MCF 10A (cell line): Measurements from ENCODE around the gene TREM2. TPM values are rescaled to one million over a fixed set of nuclear protein-coding genes. Genes with fewer than 3 reads are reported as not detected.

Source experiments
- Bru-seq: library from RNA; stranded (reverse); fragments of 400-500 nt; gene quantifications from one replicate; lab custom pipeline; 2021; lab: Mats Ljungman, UMichigan
- BruChase-seq, 2 experiments: library from RNA; stranded (reverse); fragments of 400-500 nt; gene quantifications; one replicate each; lab custom pipeline; 2021; lab: Mats Ljungman, UMichigan
- BruUV-seq: library from RNA; stranded (reverse); fragments of 400-500 nt; replicated peaks from 2 replicates; lab custom pipeline; 2021; lab: Mats Ljungman, UMichigan
- CTCF ChIA-PET: fragments of 300-600 bp; sonication (Branson Sonifier 250); formaldehyde crosslinking; extraction: SDS; loops from one replicate; lab custom pipeline; 2021; ENCODE audit warnings: antibody characterized with exemption, inconsistent platforms; lab: Yijun Ruan, JAX
- POLR2A ChIA-PET: fragments of 300-600, 350-650 bp; sonication (Branson Sonifier 250); formaldehyde crosslinking; extraction: SDS; loops from one replicate; lab custom pipeline; 2020; ENCODE audit warnings: antibody characterized with exemption, inconsistent platforms; lab: Yijun Ruan, JAX
- DNase-seq: peaks from one replicate; pipeline ENCODE4 v3.0.0-alpha.2; 2018; ENCODE audit not compliant: unreplicated experiment
- H3K27ac Mint-ChIP-seq: one replicate; pipeline ENCODE4 v1.8.0; 2022; ENCODE audit warnings: mild to moderate bottlenecking, low read depth, mixed read lengths; ENCODE audit not compliant: unreplicated experiment
- H3K27me3 Mint-ChIP-seq: one replicate; pipeline ENCODE4 v1.8.0; 2022; ENCODE audit warnings: mixed read lengths; ENCODE audit not compliant: insufficient read depth, unreplicated experiment
- H3K36me3 Mint-ChIP-seq: one replicate; pipeline ENCODE4 v1.8.0; 2022; ENCODE audit warnings: mild to moderate bottlenecking, moderate library complexity, mixed read lengths; ENCODE audit not compliant: insufficient read depth, unreplicated experiment
- H3K4me1 Mint-ChIP-seq: one replicate; pipeline ENCODE4 v1.8.0; 2022; ENCODE audit warnings: mixed read lengths; ENCODE audit not compliant: insufficient read depth, unreplicated experiment
- H3K4me3 Mint-ChIP-seq: one replicate; pipeline ENCODE4 v1.8.0; 2022; ENCODE audit warnings: mild to moderate bottlenecking, moderate library complexity, mixed read lengths; ENCODE audit not compliant: unreplicated experiment
- H3K9me3 Mint-ChIP-seq: one replicate; pipeline ENCODE4 v1.8.0; 2022; ENCODE audit warnings: mixed read lengths; ENCODE audit not compliant: unreplicated experiment
- CTCF ChIP-seq: fragments of 200-600 bp; IDR thresholded peaks from one replicate; pipeline ENCODE4 v1.8.0; 2022; ENCODE audit warnings: antibody characterized with exemption, mild to moderate bottlenecking; ENCODE audit not compliant: unreplicated experiment
- intact Hi-C: fragments of 100-400 bp; cut with micrococcal nuclease; formaldehyde crosslinking; loops from 2 replicates; pipeline ENCODE4 v1.14.1; 2022
- long read RNA-seq: library from polyadenylated mRNA; stranded (forward); transcript quantifications from one replicate; pipeline ENCODE4 v2.0.0, GENCODE V29; 2022
- total RNA-seq: library from RNA; stranded (reverse); gene quantifications from 2 replicates; pipeline ENCODE4 v1.2.3, GENCODE V29; 2022

TREM2 gene
- total RNA-seq: 0.42 and 0.63 TPM in 2 replicates
- not detected for Bru-seq, nascent RNA
- percentile 12 among the genes with signal in this experiment for BruChase-seq, experiment 1, labeled RNA remaining after a 6-hour chase
- BruChase-seq, experiment 2, labeled RNA remaining after a 2-hour chase: percentile 16 among the genes with signal in this experiment
- long read RNA-seq: 0 reads

GRCh38 chr6:41162687-41163418, at the start of gene TREM2:
TREM2 (minus strand) TSS chr6:41163116; CDS start chr6:41163082, 34 bp downstream.
- Mint-ChIP-seq H3K4me3 (no peak within 1 kb of the TSS), H3K27me3 (peaks cover 18% of the 10 kb centered on the region), H3K4me1 (no peaks in the 10 kb centered on the region), H3K36me3 (peaks cover 5% of the 10 kb centered on the region), H3K27ac (no peak within 1 kb of the TSS), H3K9me3 (no peaks in the 10 kb centered on the region)
- CTCF ChIA-PET: no interaction called here
- BruUV-seq: no TSS peak
- TF ChIP-seq CTCF: no peak
- DNase-seq: peak; percentile 20
- POLR2A ChIA-PET: no interaction called here
- intact Hi-C loops: no loop called here

- Mint-ChIP-seq H3K27ac (no peak overlapping the region), H3K4me1 (no peaks in the 10 kb centered on the region), H3K4me3 (no peak overlapping the region), H3K9me3 (peaks cover 8% of the 10 kb centered on the region), H3K36me3 (no peaks in the 10 kb centered on the region), H3K27me3 (peaks cover 89% of the 10 kb centered on the region)
- no TSS peak for BruUV-seq
- no peak for TF ChIP-seq CTCF
- DNase-seq: no peak
- ChIA-PET CTCF (no interaction called here), POLR2A (interaction anchor here (0.9 kb wide), 1 partner anchor 467 kb away, joined by 3 read pairs; no protein-coding TSS in a partner anchor)
- intact Hi-C loops: no loop called here
Observed at GRCh38 chr6:41209547-41210320, 46.8 kb upstream of the TREM2 start.

GRCh38 chr6:41208439-41209106, 45.7 kb upstream of the TREM2 start:
- H3K36me3 Mint-ChIP-seq: no peaks in the 10 kb centered on the region
- CTCF ChIA-PET: interaction anchor here (0.6 kb wide), 1 partner anchor 110 kb away, joined by 3 read pairs; no protein-coding TSS in a partner anchor
- no peak overlapping the region for H3K27ac Mint-ChIP-seq
- DNase-seq: no peak
- TF ChIP-seq CTCF: no peak
- intact Hi-C loops: no loop called here
- H3K4me1 Mint-ChIP-seq: no peaks in the 10 kb centered on the region
- no TSS peak for BruUV-seq
- no peak overlapping the region for H3K4me3 Mint-ChIP-seq
- POLR2A ChIA-PET: no interaction called here
- H3K27me3 Mint-ChIP-seq: peaks cover 89% of the 10 kb centered on the region
- H3K9me3 Mint-ChIP-seq: no peaks in the 10 kb centered on the region
